KMS-11 (cell line): ENCODE results near the gene VDR.

ENCODE experiments used
- H2AFZ ChIP-seq: fragments of 200-600 bp; sonication (generic); 2 replicates; pipeline ENCODE4 v1.6.1; 2016; ENCODE audit warnings: antibody characterized with exemption, mixed run types, low read depth
- H3K27ac ChIP-seq: fragments of 200-600 bp; sonication (generic); 2 replicates; pipeline ENCODE4 v1.6.1; 2016; ENCODE audit warnings: mild to moderate bottlenecking, mixed run types
- H3K27me3 ChIP-seq: fragments of 200-600 bp; sonication (generic); 2 replicates; pipeline ENCODE4 v1.6.1; 2017; ENCODE audit warnings: mild to moderate bottlenecking, low read depth, mixed run types, moderate library complexity; ENCODE audit not compliant: insufficient read depth
- H3K36me3 ChIP-seq: fragments of 200-600 bp; sonication (generic); 2 replicates; pipeline ENCODE4 v1.6.1; 2017; ENCODE audit warnings: mild to moderate bottlenecking, mixed run types; ENCODE audit not compliant: insufficient read depth
- H3K4me1 ChIP-seq: fragments of 200-600 bp; sonication (generic); 2 replicates; pipeline ENCODE4 v1.6.1; 2016; ENCODE audit warnings: mild to moderate bottlenecking, low read depth, mixed run types; ENCODE audit not compliant: poor library complexity, severe bottlenecking
- H3K4me2 ChIP-seq: fragments of 200-600 bp; sonication (generic); 2 replicates; pipeline ENCODE4 v1.7.0; 2016; ENCODE audit warnings: mild to moderate bottlenecking, mixed run types
- H3K4me3 ChIP-seq: fragments of 200-600 bp; sonication (generic); IDR thresholded peaks from 2 replicates; pipeline ENCODE4 v1.6.1; 2017; ENCODE audit warnings: low read depth, low read length, mixed read lengths; ENCODE audit not compliant: insufficient read depth
- H3K79me2 ChIP-seq: fragments of 200-600 bp; sonication (generic); 2 replicates; pipeline ENCODE4 v1.6.1; 2016; ENCODE audit warnings: low read depth, mixed run types; ENCODE audit not compliant: insufficient read depth
- H3K9ac ChIP-seq: fragments of 200-600 bp; sonication (generic); 2 replicates; pipeline ENCODE4 v1.6.1; 2016; ENCODE audit warnings: mild to moderate bottlenecking, mixed run types
- H4K20me1 ChIP-seq: fragments of 200-600 bp; sonication (generic); 2 replicates; pipeline ENCODE4 v1.6.1; 2016; ENCODE audit warnings: mild to moderate bottlenecking, mixed run types; ENCODE audit not compliant: insufficient read depth
- CTCF ChIP-seq: fragments of 200-600 bp; sonication (generic); conservative IDR thresholded peaks from 2 replicates; pipeline ENCODE4 v1.6.1; 2017; ENCODE audit warnings: low read depth, mild to moderate bottlenecking, antibody characterized with exemption, low read length, moderate library complexity, mixed read lengths

The VDR gene

GRCh38 chr12:47896022-47896421, 8.8 kb downstream of the VDR start:
- Histone ChIP-seq H3K4me2 (no peak overlapping the region), H3K79me2 (peaks cover 20% of the 10 kb centered on the region)

GRCh38 chr12:47894652-47895051, 10.1 kb downstream of the VDR start:
- no peaks in the 10 kb centered on the region for H4K20me1 ChIP-seq
- peak overlapping the region; percentile 80 for H3K4me2 ChIP-seq
- H3K4me3 ChIP-seq = no peak overlapping the region
- H3K4me1 ChIP-seq = peaks cover 62% of the 10 kb centered on the region
- H3K27me3 ChIP-seq = no peaks in the 10 kb centered on the region
- H3K27ac ChIP-seq = peak overlapping the region; percentile 83
- H3K9ac ChIP-seq = peak overlapping the region; percentile 41; the same call in 1 of the 2 replicates
- no peak for TF ChIP-seq CTCF
- no peaks in the 10 kb centered on the region for H3K36me3 ChIP-seq
- H3K79me2 ChIP-seq = peaks cover 20% of the 10 kb centered on the region
- no peak overlapping the region for H2AFZ ChIP-seq

More at GRCh38 chr12:47896022-47896421, 8.8 kb downstream of the VDR start:
- no peaks in the 10 kb centered on the region for H4K20me1 ChIP-seq
- H3K27me3 ChIP-seq = no peaks in the 10 kb centered on the region
- H3K4me3 ChIP-seq = no peak overlapping the region
- H2AFZ ChIP-seq = no peak overlapping the region
- H3K9ac ChIP-seq = no peak overlapping the region
- peaks cover 61% of the 10 kb centered on the region for H3K4me1 ChIP-seq
- no peaks in the 10 kb centered on the region for H3K36me3 ChIP-seq
- no peak overlapping the region; the same call in 1 of the 2 replicates for H3K27ac ChIP-seq
- no peak for TF ChIP-seq CTCF

GRCh38 chr12:47894068-47894467, 10.7 kb downstream of the VDR start:
- Histone ChIP-seq H3K36me3 (no peaks in the 10 kb centered on the region), H3K4me1 (peaks cover 68% of the 10 kb centered on the region), H3K27me3 (no peaks in the 10 kb centered on the region), H3K4me3 (no peak overlapping the region), H3K4me2 (peak overlapping the region; percentile 80), H4K20me1 (no peaks in the 10 kb centered on the region), H3K79me2 (peaks cover 20% of the 10 kb centered on the region), H3K9ac (peak overlapping the region; percentile 41; the same call in 1 of the 2 replicates), H3K27ac (peak overlapping the region; percentile 83), H2AFZ (no peak overlapping the region; the same call in 1 of the 2 replicates)
- TF ChIP-seq CTCF = no peak; the same call in 1 of the 2 replicates

GRCh38 chr12:47892819-47893218, 12.0 kb downstream of the VDR start:
- H3K4me2 ChIP-seq = peak overlapping the region; percentile 80
- H3K79me2 ChIP-seq = peaks cover 26% of the 10 kb centered on the region
- no peaks in the 10 kb centered on the region for H3K27me3 ChIP-seq
- H3K4me3 ChIP-seq = no peak overlapping the region
- no peak overlapping the region for H2AFZ ChIP-seq
- peak overlapping the region; percentile 83 for H3K27ac ChIP-seq
- no peak for TF ChIP-seq CTCF
- no peaks in the 10 kb centered on the region for H3K36me3 ChIP-seq
- H3K4me1 ChIP-seq = peaks cover 76% of the 10 kb centered on the region
- peak overlapping the region; percentile 41; the same call in 1 of the 2 replicates for H3K9ac ChIP-seq
- no peaks in the 10 kb centered on the region for H4K20me1 ChIP-seq
